Measurements from ENCODE around the gene ORAI2.

DNA sequence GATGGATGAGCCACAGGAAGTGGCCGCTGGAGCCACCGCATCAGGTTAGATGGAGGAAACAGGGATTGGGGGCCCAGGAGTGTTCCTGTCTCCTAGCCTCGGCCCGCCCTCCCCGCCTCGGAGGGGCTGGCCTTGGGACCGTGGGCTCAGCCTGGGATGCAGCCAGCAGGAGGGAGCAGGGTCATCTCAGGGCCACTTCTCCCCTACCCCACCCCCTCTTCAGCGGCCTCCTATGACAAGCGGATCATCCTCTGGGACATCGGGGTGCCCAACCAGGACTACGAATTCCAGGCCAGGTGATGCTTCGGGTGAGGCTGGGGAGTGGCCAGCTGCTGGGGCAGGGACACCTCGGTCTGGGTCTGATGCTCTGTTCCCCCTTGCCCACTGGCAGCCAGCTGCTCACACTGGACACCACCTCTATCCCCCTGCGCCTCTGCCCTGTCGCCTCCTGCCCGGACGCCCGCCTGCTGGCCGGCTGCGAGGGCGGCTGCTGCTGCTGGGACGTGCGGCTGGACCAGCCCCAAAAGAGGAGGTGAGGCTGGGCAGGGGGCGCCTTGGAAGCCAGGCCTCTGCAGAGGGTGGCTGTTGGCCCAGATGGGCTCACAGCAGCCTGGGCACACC is 36.1 kb downstream of the ORAI2 start:
- TF ChIP-seq, protein P1, sequence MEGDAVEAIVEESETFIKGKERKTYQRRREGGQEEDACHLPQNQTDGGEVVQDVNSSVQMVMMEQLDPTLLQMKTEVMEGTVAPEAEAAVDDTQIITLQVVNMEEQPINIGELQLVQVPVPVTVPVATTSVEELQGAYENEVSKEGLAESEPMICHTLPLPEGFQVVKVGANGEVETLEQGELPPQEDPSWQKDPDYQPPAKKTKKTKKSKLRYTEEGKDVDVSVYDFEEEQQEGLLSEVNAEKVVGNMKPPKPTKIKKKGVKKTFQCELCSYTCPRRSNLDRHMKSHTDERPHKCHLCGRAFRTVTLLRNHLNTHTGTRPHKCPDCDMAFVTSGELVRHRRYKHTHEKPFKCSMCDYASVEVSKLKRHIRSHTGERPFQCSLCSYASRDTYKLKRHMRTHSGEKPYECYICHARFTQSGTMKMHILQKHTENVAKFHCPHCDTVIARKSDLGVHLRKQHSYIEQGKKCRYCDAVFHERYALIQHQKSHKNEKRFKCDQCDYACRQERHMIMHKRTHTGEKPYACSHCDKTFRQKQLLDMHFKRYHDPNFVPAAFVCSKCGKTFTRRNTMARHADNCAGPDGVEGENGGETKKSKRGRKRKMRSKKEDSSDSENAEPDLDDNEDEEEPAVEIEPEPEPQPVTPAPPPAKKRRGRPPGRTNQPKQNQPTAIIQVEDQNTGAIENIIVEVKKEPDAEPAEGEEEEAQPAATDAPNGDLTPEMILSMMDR (IDR thresholded peaks at IDR 0.05): no peak
- TF ChIP-seq EP300 (IDR thresholded peaks at IDR 0.05): no peak
